Measurements from ENCODE around the gene POLR1A.

Gene POLR1A

GRCh38 chr2:86105252-86105968, at the start of gene POLR1A:
Gene POLR1A, minus strand, starts transcription at chr2:86105886. Its CDS starts 110 bp downstream, at chr2:86105776.
- peak; percentile 73 for DNase-seq (ENCODE audit: low read depth)

DNA sequence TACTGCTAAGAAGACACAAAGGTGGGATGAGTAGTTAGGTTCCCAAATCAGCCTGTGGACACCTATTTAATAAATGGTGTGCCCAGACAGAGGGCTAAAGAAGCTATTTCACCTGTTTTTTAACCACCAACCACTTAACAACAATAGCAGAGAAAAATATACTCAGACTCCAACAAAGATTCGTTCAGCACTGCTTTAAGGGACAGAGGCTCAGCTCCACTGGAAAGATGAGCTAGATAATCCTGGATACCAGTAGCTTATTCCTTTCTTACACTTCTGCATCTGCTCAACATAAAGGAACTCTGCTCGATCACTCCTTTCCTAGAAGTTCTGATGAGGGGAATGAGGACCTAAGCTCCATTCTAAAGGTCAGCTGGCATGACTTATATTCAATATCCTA, 44.8 kb upstream of the POLR1A start:
- DNase-seq (ENCODE audit: low read depth): no peak

GRCh38 chr2:86147793-86148192, 42.1 kb upstream of the POLR1A start:
- no peak for DNase-seq (ENCODE audit: low read depth)

GRCh38 chr2:86143926-86144685, 38.4 kb upstream of the POLR1A start:
- no peak for DNase-seq (ENCODE audit: low read depth)

GRCh38 chr2:86143307-86143706, 37.6 kb upstream of the POLR1A start:
- no peak for DNase-seq (ENCODE audit: low read depth)

DNA sequence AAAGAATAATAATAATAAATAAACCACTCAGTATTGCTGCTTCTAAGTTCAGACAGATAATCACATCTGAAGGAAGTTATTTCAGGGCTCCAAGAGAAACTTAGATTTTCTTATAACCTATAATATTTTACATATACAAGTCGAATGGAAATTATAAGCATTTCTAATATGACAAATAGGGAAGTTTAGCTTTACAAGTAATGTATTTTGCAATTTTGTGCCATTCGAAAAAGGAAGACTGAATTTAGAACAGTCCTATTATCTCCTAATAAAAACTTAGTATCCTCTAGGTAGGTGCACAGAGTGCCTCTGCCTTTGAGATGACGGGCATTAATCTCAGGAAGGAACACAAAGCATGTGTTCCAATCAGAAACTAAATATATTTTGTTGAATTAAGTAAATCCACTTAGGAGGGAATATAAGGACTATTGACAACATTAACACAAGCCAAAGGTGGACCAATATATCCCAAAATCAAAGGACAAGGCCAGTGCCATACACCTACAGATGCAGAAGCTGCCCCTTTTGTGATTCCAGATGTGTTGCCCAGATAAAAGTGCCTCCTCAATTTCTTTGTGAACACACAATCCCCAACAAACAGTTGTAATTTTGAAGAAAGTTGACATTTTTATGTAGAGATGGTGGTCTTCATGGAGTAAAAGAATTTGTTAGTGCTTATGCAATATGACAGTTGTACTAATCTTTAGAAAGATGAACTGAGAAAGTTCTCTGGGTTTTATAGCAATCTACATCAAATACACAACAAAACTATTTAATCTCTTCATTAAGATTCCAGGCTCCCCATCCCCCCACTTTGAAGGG, 37.0 kb upstream of the POLR1A start:
- DNase-seq (ENCODE audit: low read depth): no peak

DNA sequence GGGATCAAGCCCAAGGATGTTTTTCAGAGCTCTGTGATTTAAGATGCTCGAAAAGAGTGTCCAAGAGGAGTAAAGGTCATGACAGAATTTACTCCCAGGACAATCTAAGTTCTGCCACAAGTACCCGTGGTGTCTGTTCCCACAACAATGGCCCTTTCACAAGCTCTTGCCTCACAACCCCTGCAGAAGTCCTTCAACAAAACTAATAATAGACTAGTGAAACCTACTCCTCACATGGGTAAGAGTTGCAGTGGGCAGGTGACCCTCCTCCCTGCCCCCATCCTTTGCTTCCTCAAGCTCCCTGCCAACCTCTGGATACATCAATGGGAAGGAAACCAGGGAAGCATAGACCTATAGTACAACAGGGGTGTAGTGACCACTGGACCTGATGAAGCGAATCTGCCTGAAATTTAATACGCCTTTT, 35.3 kb upstream of the POLR1A start:
- DNase-seq (ENCODE audit: low read depth): no peak

- DNase-seq (ENCODE audit: low read depth): no peak
Measured at GRCh38 chr2:86139981-86140380, 34.3 kb upstream of the POLR1A start.

DNA sequence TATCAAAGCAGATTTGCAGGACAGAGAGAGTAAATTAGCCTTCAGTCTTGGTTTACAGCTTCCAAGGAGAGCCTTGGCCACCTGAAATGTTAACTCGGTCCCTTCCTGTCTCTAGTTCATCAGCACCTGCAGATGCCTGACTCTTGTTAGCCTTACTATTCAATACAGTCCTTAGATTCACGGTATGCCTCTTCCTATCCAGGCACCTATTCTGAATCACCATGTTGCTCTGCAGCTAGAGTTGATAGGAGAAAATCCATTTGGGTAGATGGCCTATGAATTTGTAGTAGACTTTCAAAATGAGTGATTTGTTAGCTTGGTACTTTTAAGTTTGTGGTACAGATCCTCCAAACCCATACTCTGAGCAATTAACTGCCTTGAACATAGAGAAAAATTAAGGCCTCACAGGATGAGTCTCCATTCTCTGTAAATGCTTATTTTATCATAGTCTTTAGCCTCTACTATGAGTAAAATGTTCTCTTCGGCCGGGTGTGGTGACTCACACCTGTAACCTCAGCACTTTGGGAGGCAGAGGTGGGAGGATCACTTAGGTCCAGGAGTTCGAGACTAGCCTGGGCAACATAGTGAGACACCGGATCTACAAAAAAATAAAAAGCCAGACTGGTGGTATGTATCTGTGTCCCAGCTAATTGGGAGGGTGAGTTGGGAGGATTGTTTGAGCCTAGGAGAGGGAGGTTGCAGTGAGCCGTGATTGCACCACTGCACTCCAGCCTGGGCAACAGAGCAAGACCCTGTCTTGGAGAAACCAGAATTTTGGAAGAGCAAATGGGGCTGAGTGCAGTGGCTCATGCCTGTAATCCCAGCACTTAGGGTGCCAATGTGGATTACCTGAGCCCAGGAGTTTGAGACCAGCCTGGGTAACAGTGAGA, 33.3 kb upstream of the POLR1A start:
- DNase-seq (ENCODE audit: low read depth): no peak

- no peak for DNase-seq (ENCODE audit: low read depth)
Measured at GRCh38 chr2:86136141-86136540, 30.5 kb upstream of the POLR1A start.

GRCh38 chr2:86135653-86136052, 30.0 kb upstream of the POLR1A start:
- no peak for DNase-seq (ENCODE audit: low read depth)

DNA sequence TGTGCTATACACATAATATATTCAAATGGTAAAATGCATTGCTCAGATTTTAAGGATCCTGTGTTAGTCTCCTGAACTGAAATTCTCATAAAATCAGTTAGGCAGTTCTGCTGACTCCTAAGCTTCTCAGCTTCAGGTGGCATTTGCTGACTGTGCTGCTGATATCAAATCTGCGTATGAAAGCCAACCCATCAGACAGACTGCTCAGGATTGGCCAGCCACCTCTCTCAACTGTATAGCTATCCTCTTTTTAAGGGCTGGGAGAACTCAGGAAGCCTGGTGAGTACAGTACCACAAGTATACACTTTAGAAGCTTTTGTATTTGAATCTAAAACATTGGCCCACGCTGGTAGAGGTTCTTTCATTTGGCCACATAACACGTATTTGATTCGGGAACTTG, 29.0 kb upstream of the POLR1A start:
- DNase-seq (ENCODE audit: low read depth): no peak

GRCh38 chr2:86124683-86125082, 19.0 kb upstream of the POLR1A start:
- no peak for DNase-seq (ENCODE audit: low read depth)

DNA sequence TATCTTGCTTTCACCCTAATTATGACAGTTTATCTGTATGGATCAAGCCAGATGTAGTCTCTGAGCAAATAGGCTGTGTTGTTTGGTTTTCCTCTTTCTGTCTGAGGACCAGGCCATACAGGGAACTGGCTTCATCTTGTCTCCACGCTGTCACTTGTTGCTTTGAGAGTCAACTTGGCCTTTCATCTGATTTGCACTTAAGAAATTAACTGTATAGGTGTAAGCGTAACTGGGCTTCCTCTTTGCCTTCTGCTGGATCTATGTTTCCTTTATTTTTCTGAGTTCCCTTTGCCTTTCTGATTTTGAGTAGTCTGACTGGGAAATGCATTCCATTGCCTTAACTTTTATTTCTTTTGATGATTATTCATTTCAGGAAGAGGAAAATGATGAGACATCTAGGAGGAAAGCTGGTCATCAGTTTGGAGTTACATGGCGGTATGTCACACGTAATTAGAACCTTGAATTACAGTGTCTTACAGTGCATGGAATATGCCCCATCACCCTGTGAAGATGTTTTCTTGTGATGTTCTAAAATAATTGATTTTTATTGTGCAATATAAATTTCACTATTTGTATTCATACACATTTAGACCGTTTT, 17.7 kb upstream of the POLR1A start:
- no peak for DNase-seq (ENCODE audit: low read depth)

DNA sequence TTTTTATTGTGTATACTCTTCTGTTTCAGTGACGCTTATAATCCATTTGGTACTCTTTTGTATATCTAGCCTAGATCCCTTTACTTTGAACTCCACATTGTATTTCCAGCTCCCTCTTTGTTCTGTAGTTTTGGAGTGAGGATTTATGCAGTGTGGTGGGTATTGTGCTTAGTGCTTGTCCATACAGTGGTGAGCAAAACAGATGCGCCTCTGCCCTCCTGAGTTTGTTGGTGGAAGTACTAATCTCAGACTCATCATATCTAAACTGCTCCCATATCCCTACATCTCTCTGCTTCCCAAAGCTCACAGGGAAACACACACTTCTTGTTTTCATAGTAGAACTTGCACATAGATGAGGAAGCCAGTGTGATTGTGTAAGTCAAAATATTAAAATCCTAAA, 12.4 kb upstream of the POLR1A start:
- no peak for DNase-seq (ENCODE audit: low read depth)

- DNase-seq (ENCODE audit: low read depth): no peak
Measured at GRCh38 chr2:86107031-86107430, 1.3 kb upstream of the POLR1A start.

GRCh38 chr2:86105969-86106945, 571 bp upstream of the POLR1A start, which contains the start of gene PTCD3:
Gene PTCD3, plus strand, starts transcription at chr2:86106235. Its CDS starts 13 bp downstream, at chr2:86106248.
- peak; percentile 86 for DNase-seq (ENCODE audit: low read depth)

GRCh38 chr2:86102157-86102556, 3.5 kb downstream of the POLR1A start:
- DNase-seq (ENCODE audit: low read depth): no peak

DNA sequence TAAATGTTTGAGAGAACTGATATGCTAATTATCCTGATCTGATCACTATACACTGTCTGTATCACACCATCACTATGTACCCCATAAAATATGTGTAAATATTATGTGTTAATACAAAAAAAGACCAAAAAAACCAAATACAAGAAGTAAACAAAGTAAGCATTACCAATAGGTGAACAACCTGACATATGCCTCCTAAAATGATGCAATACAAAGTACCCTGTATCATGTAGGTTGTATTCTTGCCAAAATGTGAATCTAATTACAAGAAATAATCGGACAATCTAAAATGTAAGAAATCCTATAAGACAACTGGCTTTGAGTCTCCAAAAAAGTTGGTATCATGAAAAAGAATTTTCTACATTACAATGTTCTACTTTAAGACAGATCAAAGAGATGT, 7.8 kb downstream of the POLR1A start:
- DNase-seq (ENCODE audit: low read depth): no peak
